ENCODE results near the gene KCNC4. TPM values are rescaled to one million over a fixed set of nuclear protein-coding genes. Genes with fewer than 3 reads are reported as not detected.

The KCNC4 gene
- total RNA-seq, 1 experiment from 2014 or later, result 8.9 TPM

DNA sequence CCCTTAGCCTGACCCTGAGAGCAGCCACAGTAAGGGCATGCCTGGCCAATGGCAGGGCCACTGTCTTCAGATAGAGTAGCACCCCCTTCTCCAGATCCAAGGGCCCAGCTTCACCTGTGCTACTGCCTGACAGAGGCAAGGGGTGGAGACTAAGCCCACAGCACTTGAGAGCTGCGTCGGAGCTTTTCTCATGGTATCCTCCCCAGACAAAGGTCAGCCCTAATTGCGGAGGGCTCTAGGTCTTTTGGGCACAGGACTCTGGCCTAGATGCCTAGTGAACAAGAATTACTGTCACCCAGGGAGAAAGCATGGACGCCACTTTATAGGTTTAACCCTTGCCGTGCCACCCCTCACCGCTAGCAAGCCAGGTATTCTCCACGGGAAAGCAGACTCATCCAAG lies 15.1 kb downstream of the KCNC4 start:
- no peak overlapping the region for H3K9ac ChIP-seq (ENCODE audit: extremely low read depth, insufficient read length, low read length)
- no peak overlapping the region for H3K56ac ChIP-seq (ENCODE audit: insufficient read length, low read depth, low read length)
- H4K20me1 ChIP-seq (ENCODE audit: control insufficient read depth, insufficient read depth, insufficient read length), result no peaks in the 10 kb centered on the region
- no peak overlapping the region for H4K91ac ChIP-seq (ENCODE audit: insufficient read length, low read depth, low read length)
- H3K79me1 ChIP-seq (ENCODE audit: insufficient read depth, low read depth, low read length, poor library complexity, severe bottlenecking), result no peaks in the 10 kb centered on the region
- no peak overlapping the region for H2BK12ac ChIP-seq (ENCODE audit: insufficient read length, low read depth, low read length)
- H3K27me3 ChIP-seq (ENCODE audit: insufficient read depth, low read length), result no peaks in the 10 kb centered on the region
- peaks cover 20 to 28% of the 10 kb centered on the region in 2 experiments for H3K4me1 Mint-ChIP-seq
- no peaks in the 10 kb centered on the region for H3K23me2 ChIP-seq (ENCODE audit: insufficient read length, low read depth, low read length, poor library complexity, severe bottlenecking)
- no peak overlapping the region for H4K5ac ChIP-seq (ENCODE audit: insufficient read length, low read depth, low read length)
- H3K23ac ChIP-seq (ENCODE audit: insufficient read length, low read depth, low read length), result no peak overlapping the region
- no peak overlapping the region for H3K4me2 ChIP-seq (ENCODE audit: insufficient read depth, insufficient read length, low read length)
- H3K27ac Mint-ChIP-seq, result peak overlapping the region in 1 of 3 experiments; percentile 23; a peak in 1 of 7 replicates
- H3K27me3 Mint-ChIP-seq (ENCODE audit: low read depth), result no peaks in the 10 kb centered on the region
- no peak overlapping the region for H2AK5ac ChIP-seq (ENCODE audit: insufficient read length, low read length)
- no peaks in the 10 kb centered on the region for H3K4me1 ChIP-seq (ENCODE audit: insufficient read depth, low read length)
- H3K9me3 ChIP-seq (ENCODE audit: control insufficient read depth, low read depth, low read length), result no peaks in the 10 kb centered on the region
- H3K4me3 Mint-ChIP-seq, result no peak overlapping the region
- TF ChIP-seq, protein P1, sequence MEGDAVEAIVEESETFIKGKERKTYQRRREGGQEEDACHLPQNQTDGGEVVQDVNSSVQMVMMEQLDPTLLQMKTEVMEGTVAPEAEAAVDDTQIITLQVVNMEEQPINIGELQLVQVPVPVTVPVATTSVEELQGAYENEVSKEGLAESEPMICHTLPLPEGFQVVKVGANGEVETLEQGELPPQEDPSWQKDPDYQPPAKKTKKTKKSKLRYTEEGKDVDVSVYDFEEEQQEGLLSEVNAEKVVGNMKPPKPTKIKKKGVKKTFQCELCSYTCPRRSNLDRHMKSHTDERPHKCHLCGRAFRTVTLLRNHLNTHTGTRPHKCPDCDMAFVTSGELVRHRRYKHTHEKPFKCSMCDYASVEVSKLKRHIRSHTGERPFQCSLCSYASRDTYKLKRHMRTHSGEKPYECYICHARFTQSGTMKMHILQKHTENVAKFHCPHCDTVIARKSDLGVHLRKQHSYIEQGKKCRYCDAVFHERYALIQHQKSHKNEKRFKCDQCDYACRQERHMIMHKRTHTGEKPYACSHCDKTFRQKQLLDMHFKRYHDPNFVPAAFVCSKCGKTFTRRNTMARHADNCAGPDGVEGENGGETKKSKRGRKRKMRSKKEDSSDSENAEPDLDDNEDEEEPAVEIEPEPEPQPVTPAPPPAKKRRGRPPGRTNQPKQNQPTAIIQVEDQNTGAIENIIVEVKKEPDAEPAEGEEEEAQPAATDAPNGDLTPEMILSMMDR (conservative IDR thresholded peaks at IDR 0.05), result no peak
- H2BK15ac ChIP-seq (ENCODE audit: low read depth, low read length), result no peak overlapping the region
- H4K8ac ChIP-seq (replicated peaks; ENCODE audit: insufficient read length, low read depth, low read length), result no peak overlapping the region
- H2BK20ac ChIP-seq (ENCODE audit: low read depth, low read length, poor library complexity, severe bottlenecking), result no peak overlapping the region
- no peak overlapping the region for H3K14ac ChIP-seq (ENCODE audit: insufficient read depth, low read length)
- no peak overlapping the region for H3T11ph ChIP-seq (ENCODE audit: low read length)
- H2BK5ac ChIP-seq (ENCODE audit: insufficient read length, low read length), result no peak overlapping the region
- no peak overlapping the region for H2BK120ac ChIP-seq (ENCODE audit: low read depth, low read length, poor library complexity, severe bottlenecking)
- no peaks in the 10 kb centered on the region for H3K79me2 ChIP-seq (ENCODE audit: insufficient read depth, low read length)
- H3K9me3 Mint-ChIP-seq, result no peaks in the 10 kb centered on the region; a peak in 1 of 5 replicates
- H3K4ac ChIP-seq (ENCODE audit: low read depth, low read length), result no peak overlapping the region
- no peak for DNase-seq
- H3K18ac ChIP-seq (ENCODE audit: insufficient read length, low read depth, low read length), result no peak overlapping the region
- H3K36me3 Mint-ChIP-seq (ENCODE audit: insufficient read depth in 1 of 3, low read depth in 3 of 3), result peaks cover 0 to 16% (median 15%) of the 10 kb centered on the region in 3 experiments; a peak in 6 of 7 replicates
- H3K27ac ChIP-seq (ENCODE audit: insufficient read length, low read depth, low read length), result no peak overlapping the region
- H2AFZ ChIP-seq (ENCODE audit: low read length), result no peak overlapping the region
- no CpG with 5 or more reads among the region's 7 CpGs for WGBS (ENCODE audit: extremely low coverage, insufficient read length, low lambda C conversion rate)

Data from H9 (cell line).